Adrenal gland (tissue), 12 donors: ENCODE results near the gene ADGRL1. TPM values are rescaled to one million over a fixed set of nuclear protein-coding genes. Genes with fewer than 3 reads are reported as not detected.

Experiments used
- DNase-seq, 7 donors: peaks; one replicate each; pipeline ENCODE4 v3.0.0-alpha.2; 2019 to 2020
- H3K27ac ChIP-seq, 5 donors: fragments of 200-600 bp; sonication (generic) in 4 of 5; 1 replicate in 3 of 5; 2 replicates in 2 of 5; pipeline versions ENCODE4 v1.5.1 to v1.8.0; 2016 to 2020; ENCODE audit warnings: mild to moderate bottlenecking in 1 of 5
- H3K27me3 ChIP-seq: fragments of 200-600 bp; 2 replicates; pipeline ENCODE4 v1.8.0; 2021
- H3K36me3 ChIP-seq, 2 donors: fragments of 200-600 bp; replicated peaks in 1 of 2; 1 replicate in 1 of 2; 2 replicates in 1 of 2; pipeline versions ENCODE4 v1.5.1 to v1.8.0; 2018 to 2022
- H3K4me1 ChIP-seq, 2 donors: fragments of 200-600 bp; replicated peaks in 1 of 2; 1 replicate in 1 of 2; 2 replicates in 1 of 2; pipeline versions ENCODE4 v1.5.1 to v1.8.0; 2018 to 2021
- H3K4me3 ChIP-seq, 4 donors: fragments of 200-600 bp; sonication (generic) in 3 of 4; one replicate each; pipeline ENCODE4 v1.5.1; 2016 to 2018
- H3K9me3 ChIP-seq, 3 donors: fragments of 200-600 bp; sonication (generic) in 1 of 3; replicated peaks in 1 of 3; 1 replicate in 2 of 3; 2 replicates in 1 of 3; pipeline versions ENCODE4 v1.5.1 to v1.8.0; 2016 to 2021
- CTCF ChIP-seq, 6 experiments: fragments of 450-650 bp in 4 of 6; fragments of 200-600 bp in 2 of 6; sonication (generic) in 1 of 6; IDR thresholded peaks; 1 replicate in 5 of 6; 2 replicates in 1 of 6; pipeline versions ENCODE4 v1.5.1 to v1.8.0; 2016 to 2021; ENCODE audit warnings: antibody characterized with exemption in 6 of 6, mild to moderate bottlenecking in 2 of 6, moderate library complexity in 1 of 6
- POLR2A ChIP-seq, 2 donors: fragments of 450-650 bp; IDR thresholded peaks; one replicate each; pipeline ENCODE4 v1.6.1; 2017; ENCODE audit warnings: antibody characterized with exemption in 2 of 2, mild to moderate bottlenecking in 2 of 2, moderate library complexity in 1 of 2
- WGBS, 4 donors: extraction: QIAGEN DNeasy Blood & Tissue Kit in 2 of 4; methylation state at CpG; one replicate each; pipeline versions ENCODE4 v1.1.5 to v1.1.7; 2013 to 2017; 5-methylcytosine and 5-hydroxymethylcytosine counted together
- intact Hi-C, 2 donors: fragments of 100-400 bp; cut with DNase I; formaldehyde crosslinking; loops; one replicate each; pipeline versions ENCODE4 v1.14.1 to v1.15.0; 2022 to 2023
- polyA plus RNA-seq, 3 donors: library from polyadenylated mRNA; stranded (reverse); fragments of 200-250 nt in 2 of 3; fragments of 350-450 nt in 1 of 3; fragmentation: Illumina TruSeq in 1 of 3; extraction: RNeasy Lipid Tissue Mini Kit (QIAGEN cat#74804) in 1 of 3; gene quantifications; one replicate each; pipeline ENCODE4 v1.2.3, GENCODE V29; 2013 to 2014
- total RNA-seq, 9 donors: library from RNA; depleted of rRNA in 4 of 9; stranded (reverse); fragments of >200 nt in 4 of 9; fragments of 120-200 nt in 1 of 9; fragmentation: NEBNext Ultra II Directional in 1 of 9; extraction: Animal tissue kit (Norgen Biotek cat#: 25700) in 1 of 9; gene quantifications; one replicate each; pipeline versions ENCODE4 v1.1.0 to v1.2.4, GENCODE V29; 2013 to 2023
- donor health status: healthy with polysubstance abuse.
- donor health status: Bipolar disorder and iron deficiency.
- donor health status: DM: yes; HTN: yes; CAD: no.
- donor health status: DM: no; HTN: no; CAD: no.
- donor health status: DM: no; HTN: no; CAD: no.
- donor health status: DM: yes; HTN: yes; CAD: no.

Gene ADGRL1
- total and polyA plus RNA-seq, 12 donors = 2.2 to 25.7 (median 13.0) TPM

DNA sequence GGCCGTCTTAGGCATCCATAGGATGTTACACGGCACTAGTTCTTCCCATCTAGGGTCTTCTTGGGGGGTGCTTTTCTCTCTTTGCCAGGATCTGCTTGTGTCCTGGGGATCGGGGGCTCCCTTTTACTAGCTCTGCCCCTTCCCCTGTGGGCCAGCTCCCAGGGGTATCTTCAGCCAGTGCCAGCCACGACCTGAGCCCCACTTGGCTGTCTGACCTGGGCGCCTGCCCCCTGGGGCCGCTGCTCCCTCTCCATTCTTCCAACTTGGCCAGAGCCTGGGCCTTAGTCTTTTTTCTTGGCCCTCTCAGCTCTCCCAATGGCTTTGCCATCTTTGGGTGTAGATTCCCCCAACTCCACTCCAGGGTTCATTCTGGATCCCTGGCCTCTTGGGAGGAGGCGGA is 91.5 kb downstream of the ADGRL1 start:
- no peaks in the 10 kb centered on the region for H3K9me3 ChIP-seq
- peaks cover 54 to 80% of the 10 kb centered on the region in 2 donors for H3K4me1 ChIP-seq
- 90 to 92% (median 91%) methylated on average over 6 to 7 of the region's 7 CpGs for WGBS, 4 donors

DNA sequence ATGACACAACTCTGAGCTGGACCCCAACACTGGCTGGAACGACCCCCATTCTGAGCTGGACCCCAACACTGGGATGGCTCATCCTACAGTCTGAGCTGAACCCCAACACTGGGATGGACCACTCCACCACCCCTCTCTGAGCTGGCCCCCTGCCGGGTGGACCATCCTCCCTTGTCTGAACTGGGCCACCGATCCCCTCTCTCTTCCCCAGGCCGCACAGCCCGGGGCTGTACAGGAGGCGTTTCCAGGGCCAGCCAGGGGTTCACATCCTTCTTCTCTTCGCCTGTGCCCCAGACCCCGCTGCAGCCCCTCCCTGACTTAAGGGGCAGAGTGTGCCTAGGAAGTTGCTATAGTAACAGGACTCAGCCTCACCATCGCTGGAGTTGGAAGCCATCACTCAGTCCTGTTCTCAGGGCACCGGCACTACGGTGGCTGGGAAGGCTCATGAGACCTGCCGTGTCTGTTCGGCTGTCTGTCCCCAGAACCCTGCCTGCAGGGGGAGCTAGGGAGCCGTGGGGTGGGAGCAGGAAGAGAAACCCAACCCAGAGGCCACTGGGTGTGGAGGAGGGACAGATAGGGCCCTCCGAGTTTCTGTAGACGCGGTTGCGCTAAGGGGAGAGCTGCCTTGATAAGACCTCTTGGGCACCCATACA is 92.1 kb downstream of the ADGRL1 start:
- peaks cover 48 to 75% of the 10 kb centered on the region in 2 donors for H3K4me1 ChIP-seq
- no peaks in the 10 kb centered on the region for H3K27me3 ChIP-seq
- DNase-seq = peak in 5 of 7 donors; percentile 46 to 76 (median 64)
- TF ChIP-seq POLR2A (IDR thresholded peaks at IDR 0.05) (no peak), CTCF (IDR thresholded peaks at IDR 0.05) (peak in 4 of 6 experiments; percentile 11 to 51 (median 35))
- H3K36me3 ChIP-seq = no peaks in the 10 kb centered on the region
- H3K4me3 ChIP-seq = peak overlapping the region in 1 of 4 donors; percentile 48
- 75 to 87% (median 79%) methylated on average over 11 to 18 of the region's 18 CpGs for WGBS, 4 donors
- H3K27ac ChIP-seq = peak overlapping the region; percentile 1 to 94 (median 86)
- intact Hi-C loops = no loop called here
- no peaks in the 10 kb centered on the region for H3K9me3 ChIP-seq

More for the DNA sequence above, 91.5 kb downstream of the ADGRL1 start:
- no peak for TF ChIP-seq CTCF (IDR thresholded peaks at IDR 0.05)
- TF ChIP-seq POLR2A (IDR thresholded peaks at IDR 0.05) = no peak
- DNase-seq = no peak
- Histone ChIP-seq H3K4me3 (no peak overlapping the region), H3K36me3 (no peaks in the 10 kb centered on the region), H3K27ac (peak overlapping the region in 4 of 5 donors; percentile 32 to 94 (median 88)), H3K27me3 (no peaks in the 10 kb centered on the region)
- intact Hi-C loops = no loop called here

GRCh38 chr19:14112809-14113385 is 93.1 kb downstream of the ADGRL1 start:
- Histone ChIP-seq H3K36me3 (no peaks in the 10 kb centered on the region), H3K27ac (peak overlapping the region; percentile 1 to 94 (median 86)), H3K4me1 (peaks cover 46 to 74% of the 10 kb centered on the region in 2 donors), H3K4me3 (peak overlapping the region in 1 of 4 donors; percentile 48), H3K27me3 (no peaks in the 10 kb centered on the region), H3K9me3 (no peaks in the 10 kb centered on the region)
- WGBS, 4 donors = 7 to 21% (median 16%) methylated on average over 2 to 12 of the region's 12 CpGs
- TF ChIP-seq POLR2A (IDR thresholded peaks at IDR 0.05) (no peak), CTCF (IDR thresholded peaks at IDR 0.05) (no peak)
- DNase-seq = peak; percentile 55 to 82 (median 75)
- intact Hi-C loops = no loop called here

DNA sequence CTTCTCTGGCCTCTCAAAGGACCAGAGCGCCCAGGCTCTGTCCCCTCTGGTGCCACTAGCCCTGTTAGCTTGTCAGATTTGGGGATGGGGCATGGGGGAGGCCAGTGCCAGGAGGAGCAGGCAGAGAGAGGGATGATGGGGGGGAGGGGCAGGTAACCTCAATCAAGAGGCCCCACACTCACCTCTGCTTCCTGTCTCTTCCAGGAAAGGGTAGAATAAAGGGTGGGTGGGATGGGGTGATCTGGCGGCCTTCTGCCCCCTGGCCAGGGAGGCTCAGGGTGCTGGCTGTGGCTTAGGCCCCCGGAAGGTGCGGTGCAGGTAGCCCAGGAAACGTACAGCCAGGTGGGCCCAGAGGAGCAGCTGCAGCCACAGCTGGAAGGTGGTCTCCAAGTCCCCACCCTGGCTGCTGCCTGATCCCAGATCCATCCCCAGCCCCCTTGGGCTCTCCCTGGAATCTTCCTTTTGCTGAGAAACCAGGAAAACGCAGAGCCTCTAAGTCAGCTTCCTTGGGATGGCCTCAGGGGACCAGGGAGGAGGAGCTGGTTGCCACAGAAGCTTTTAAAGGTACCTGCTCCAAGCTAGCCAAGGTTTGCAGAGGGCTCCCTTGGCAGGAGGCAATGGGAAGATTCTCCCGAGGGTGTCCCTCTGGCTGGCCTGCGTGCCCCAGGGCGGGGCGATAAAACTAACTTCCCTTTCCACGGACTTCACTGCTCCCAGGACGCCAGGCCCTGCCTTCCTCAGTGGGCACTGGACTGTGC is 93.7 kb downstream of the ADGRL1 start:
- no peak for TF ChIP-seq CTCF (IDR thresholded peaks at IDR 0.05)
- no peak for TF ChIP-seq POLR2A (IDR thresholded peaks at IDR 0.05)
- H3K27ac ChIP-seq = peak overlapping the region; percentile 1 to 94 (median 86)
- H3K4me3 ChIP-seq = peak overlapping the region in 1 of 4 donors; percentile 48
- H3K4me1 ChIP-seq = peaks cover 52 to 81% of the 10 kb centered on the region in 2 donors
- peak in 4 of 7 donors; percentile 50 to 65 (median 57) for DNase-seq
- H3K9me3 ChIP-seq = no peaks in the 10 kb centered on the region
- intact Hi-C loops = no loop called here
- H3K36me3 ChIP-seq = peaks cover 0 to 2% of the 10 kb centered on the region in 2 donors
- no peaks in the 10 kb centered on the region for H3K27me3 ChIP-seq
- WGBS, 4 donors = 25 to 36% (median 29%) methylated on average over 4 to 12 of the region's 12 CpGs
